IMR-90 (cell line): ENCODE results near the gene ILRUN. TPM values are rescaled to one million over a fixed set of nuclear protein-coding genes. Genes with fewer than 3 reads are reported as not detected.
A peak's percentile ranks its signal among the peaks of the same experiment; 100 is the strongest.

Experiments
- BHLHE40 ChIP-seq: fragments of 150-350 bp; IDR thresholded peaks from 2 replicates; pipeline ENCODE4 v1.6.1; 2016; ENCODE audit warnings: mild to moderate bottlenecking, low read depth, low read length
- FOS ChIP-seq: fragments of 150-350 bp; IDR thresholded peaks from 2 replicates; pipeline ENCODE4 v1.6.1; 2016; ENCODE audit warnings: low read depth, low read length
- MAFK ChIP-seq: IDR thresholded peaks from 2 replicates; pipeline ENCODE4 v1.6.1; 2012; ENCODE audit warnings: low read depth, low read length, improper control_type of control experiment
- NFE2L2 ChIP-seq: fragments of 150-350 bp; IDR thresholded peaks from 2 replicates; pipeline ENCODE4 v1.6.1; 2016; ENCODE audit warnings: low read depth, mild to moderate bottlenecking, low read length
- RAD21 ChIP-seq: IDR thresholded peaks from 2 replicates; pipeline ENCODE4 v1.6.1; 2012; ENCODE audit warnings: low read length, improper control_type of control experiment
- SMC3 ChIP-seq: fragments of 150-350 bp; IDR thresholded peaks from 2 replicates; pipeline ENCODE4 v1.6.1; 2016; ENCODE audit warnings: low read depth, mild to moderate bottlenecking, antibody characterized with exemption, low read length, moderate library complexity
- polyA plus RNA-seq, 3 experiments: library from polyadenylated mRNA; depleted of rRNA; stranded (reverse); fragments of >200 nt; gene quantifications; 2 replicates each; pipeline ENCODE4 v1.2.3, GENCODE V29; 2012; ENCODE audit warnings: low replicate concordance in 1 of 3
- total RNA-seq: library from RNA; depleted of rRNA; stranded (reverse); fragments of >200 nt; gene quantifications from 2 replicates; pipeline ENCODE4 v1.2.3, GENCODE V29; 2012

ILRUN gene
- total and polyA plus RNA-seq, 2 of the 4 experiments (the other 2 are of a cell fraction): 25.4 to 29.9 TPM

GRCh38 chr6:34696739-34697543, at the start of gene ILRUN (continued):
- TF ChIP-seq FOS (0 out of 2 replicates have a peak, but pooled peaks have one; percentile 15), BHLHE40 (no peak), RAD21 (no peak), SMC3 (no peak), MAFK (no peak), NFE2L2 (no peak)
